Cerebellar nuclear complex (tissue), 1 donor: Measurements from ENCODE around the gene SUGCT.
"Not testable (repeated sequence)": the region's sequence is repeated elsewhere in the genome, so short reads cannot be mapped to it uniquely, and the experiment has no call there.

ENCODE experiments used
- DNase-seq, 2 experiments: peaks; one replicate each; lab custom pipeline; 2025; lab: John Stamatoyannopoulos, UW

Gene SUGCT

DNA sequence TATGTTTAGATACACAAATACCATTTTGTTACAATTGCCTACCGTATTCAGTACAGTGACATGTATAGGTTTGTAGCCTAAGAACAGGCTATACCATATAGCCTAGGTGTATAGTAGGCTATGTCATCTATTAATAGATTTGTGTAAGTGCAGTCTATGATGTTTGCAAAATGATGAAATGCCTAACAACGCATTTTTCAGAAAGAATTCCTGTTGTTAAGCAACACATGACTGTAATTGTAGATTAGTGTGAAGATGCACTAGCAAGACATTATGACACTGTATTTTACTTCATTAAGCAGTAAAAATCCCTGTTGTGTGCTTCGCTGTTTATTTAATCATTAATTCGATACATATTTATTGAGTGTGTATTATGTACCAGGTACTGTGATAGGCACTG is 446.0 kb downstream of the SUGCT start:
- no peak for DNase-seq

DNA sequence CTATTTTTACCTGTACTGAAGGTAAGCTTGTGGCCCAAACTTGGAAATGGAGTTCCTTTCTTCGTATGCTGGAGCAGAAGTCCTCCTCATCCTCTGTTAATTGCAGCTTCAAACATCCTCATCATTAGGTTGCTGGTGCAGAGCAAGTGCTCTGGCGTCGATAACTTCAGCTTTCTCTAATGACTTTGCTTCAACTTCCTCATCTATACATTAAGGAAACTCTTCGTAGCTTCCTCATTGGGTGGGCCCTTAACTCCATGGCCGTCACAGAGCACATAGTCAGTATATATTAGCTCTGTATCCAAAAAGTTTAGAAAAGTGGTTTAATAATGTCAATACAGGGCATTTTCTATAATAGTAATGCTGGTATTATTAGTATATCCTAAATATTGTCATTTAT is 447.7 kb downstream of the SUGCT start:
- no peak for DNase-seq

GRCh38 chr7:40583667-40584444 is 449.1 kb downstream of the SUGCT start:
- no peak for DNase-seq

GRCh38 chr7:40584667-40585433 is 450.0 kb downstream of the SUGCT start:
- DNase-seq = no peak

DNA sequence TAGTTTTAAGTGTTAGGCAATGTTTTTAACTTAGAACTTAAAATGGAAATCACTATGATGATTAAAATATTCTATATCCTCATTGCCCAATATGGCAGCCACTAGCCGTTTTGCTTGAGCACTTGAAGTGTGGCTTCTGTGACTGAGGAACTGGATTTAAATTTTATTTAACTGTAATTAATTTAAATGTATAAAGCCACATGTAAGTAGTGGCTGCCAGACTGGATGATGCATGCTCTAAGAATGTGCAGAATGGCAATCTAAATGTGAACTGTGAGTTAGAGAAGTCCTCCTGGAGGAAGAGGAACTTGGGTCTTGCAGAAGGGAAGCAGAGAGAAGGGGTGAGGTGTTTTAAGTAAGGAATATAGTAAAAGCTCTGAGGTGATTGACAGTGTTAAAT is 451.4 kb downstream of the SUGCT start:
- no peak for DNase-seq

DNA sequence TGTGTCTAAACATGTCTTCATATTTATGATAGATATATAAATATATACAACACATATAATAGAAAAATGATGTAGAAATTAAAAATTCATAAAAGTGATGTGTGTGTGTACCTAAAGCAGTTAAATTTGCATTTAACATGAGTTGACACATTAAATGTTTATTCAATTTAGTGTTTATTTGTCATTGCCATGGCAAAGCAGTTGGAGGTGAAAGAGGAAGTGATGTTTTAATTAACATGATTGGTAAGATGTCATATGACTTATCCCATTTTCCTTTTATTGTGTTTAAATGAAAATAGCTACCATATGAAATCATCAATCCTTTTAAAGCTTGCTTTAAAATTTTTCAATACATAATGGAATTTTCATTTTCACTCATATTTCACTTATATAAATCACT is 452.6 kb downstream of the SUGCT start:
- DNase-seq = no peak

- DNase-seq = no peak
Observed at GRCh38 chr7:40595129-40595528, 460.3 kb downstream of the SUGCT start.

GRCh38 chr7:40595832-40596231 is 461.0 kb downstream of the SUGCT start:
- DNase-seq = no peak

DNA sequence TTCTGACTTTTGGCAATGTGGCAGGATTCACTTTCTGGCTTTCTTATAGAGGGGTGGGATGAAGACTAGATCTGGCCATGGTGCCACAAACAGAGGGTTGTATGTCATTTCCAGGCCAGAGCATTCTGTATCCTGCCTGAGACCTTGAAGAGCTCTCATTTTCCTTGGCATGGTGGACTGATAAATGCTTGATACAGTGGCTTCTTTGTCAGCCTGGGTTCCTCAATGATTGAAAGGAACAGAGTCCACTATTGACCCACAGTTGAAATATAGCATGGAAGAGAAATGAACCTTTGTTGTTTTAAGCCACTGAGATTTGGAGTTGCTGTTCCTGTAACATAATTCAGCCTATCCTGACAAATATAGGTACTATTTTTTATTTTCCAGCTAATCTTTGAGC is 462.7 kb downstream of the SUGCT start:
- no peak for DNase-seq

- DNase-seq = no peak
Observed at GRCh38 chr7:40598915-40599314, 464.1 kb downstream of the SUGCT start.

GRCh38 chr7:40599836-40600235 is 465.0 kb downstream of the SUGCT start:
- no peak for DNase-seq

DNA sequence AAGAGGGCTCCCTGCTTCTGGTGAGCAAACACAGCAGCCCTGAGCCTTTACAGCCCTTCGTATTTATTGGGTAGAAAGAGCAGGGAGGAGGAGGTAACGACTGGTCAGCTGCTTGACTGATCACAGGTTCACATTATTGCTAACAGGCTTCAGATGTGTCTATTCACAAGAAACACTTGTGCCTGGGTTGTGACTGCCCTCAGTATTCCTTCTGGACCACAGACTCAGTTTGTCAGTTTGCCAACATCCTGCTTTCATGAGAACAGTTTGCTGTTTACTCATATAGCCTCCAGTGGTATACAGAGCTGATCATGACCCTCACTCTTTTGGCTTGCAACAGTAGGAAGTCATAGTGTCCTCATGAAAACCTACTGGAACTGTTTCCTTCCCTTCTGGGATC is 467.5 kb downstream of the SUGCT start:
- not testable (repeated sequence) for DNase-seq

DNA sequence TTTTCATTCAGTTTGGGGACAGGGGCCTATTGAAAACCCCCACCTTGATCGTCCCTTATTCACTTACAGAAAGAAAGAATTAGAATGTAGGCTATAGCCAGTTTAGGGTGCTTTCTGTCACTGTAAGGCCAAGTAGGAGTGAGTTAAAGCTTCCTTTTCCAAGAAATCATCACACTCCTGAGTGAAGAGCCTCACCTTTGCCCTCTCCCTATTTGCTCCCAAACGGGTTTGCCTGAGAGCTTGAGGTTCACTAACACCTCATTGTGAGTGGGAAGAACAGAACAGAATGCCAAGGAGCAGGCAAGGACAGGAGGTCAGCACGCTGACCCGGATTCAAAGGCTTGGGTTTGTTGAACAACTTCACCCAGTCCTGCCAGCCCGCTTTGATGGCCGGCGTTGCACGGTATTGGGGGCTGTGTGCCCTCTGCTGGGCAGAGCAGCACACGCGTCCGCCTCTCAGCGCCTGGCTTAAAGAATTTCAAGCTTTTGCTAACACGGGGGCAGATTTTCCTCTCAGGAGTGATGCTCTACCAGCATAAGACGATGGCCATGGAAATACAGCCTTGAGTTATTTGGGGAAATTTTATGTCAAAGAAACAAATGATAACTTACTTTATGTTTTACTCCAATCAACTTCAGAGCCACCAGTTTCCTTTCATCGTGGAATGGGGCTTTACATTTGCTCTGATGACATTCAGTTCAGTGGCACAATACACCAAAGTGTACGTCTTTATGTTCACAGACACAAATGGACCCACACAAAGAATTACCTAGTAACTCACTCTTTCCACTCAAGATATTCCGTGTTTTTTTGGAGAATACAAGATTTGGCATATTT is 470.0 kb downstream of the SUGCT start:
- DNase-seq = no peak

GRCh38 chr7:40608321-40609075 is 473.7 kb downstream of the SUGCT start:
- no peak for DNase-seq

- DNase-seq = no peak
Observed at GRCh38 chr7:40610461-40610860, 475.7 kb downstream of the SUGCT start.

DNA sequence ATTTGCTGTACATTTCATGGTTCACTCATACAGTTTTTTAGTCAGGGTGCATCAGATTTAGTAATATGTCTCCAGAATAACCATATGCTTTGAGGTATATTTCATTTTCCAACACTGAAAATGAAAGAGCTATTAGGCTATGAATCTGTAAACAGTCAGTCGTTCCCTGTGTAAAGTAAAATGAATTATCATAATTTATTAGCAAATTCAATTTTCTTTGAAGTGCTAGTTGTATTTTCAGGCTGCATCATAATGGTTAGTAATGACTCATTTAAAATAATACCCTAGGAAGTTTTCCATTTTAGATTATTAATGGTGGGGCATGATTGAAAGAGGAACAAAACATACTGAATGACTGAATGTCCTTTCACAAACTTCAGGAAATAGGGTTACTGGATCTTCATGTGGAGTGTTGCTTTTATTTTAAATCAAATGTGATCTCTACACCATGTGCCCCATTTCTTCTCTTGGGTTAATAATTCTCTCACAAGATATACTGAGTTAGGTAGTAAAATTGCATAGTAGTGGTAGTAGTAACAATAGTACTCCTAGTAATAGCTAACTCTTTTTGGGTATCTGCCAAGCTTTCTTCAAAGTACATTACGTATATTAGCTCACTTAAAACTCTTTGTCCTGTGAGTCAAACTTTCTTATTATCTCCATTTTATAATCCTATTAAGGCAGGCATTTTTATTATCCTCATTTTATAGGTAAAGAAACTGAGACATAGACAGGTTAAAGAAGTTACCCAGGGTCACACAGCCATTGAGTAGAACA is 476.5 kb downstream of the SUGCT start:
- no peak for DNase-seq

GRCh38 chr7:40612298-40612697 is 477.5 kb downstream of the SUGCT start:
- DNase-seq = no peak

DNA sequence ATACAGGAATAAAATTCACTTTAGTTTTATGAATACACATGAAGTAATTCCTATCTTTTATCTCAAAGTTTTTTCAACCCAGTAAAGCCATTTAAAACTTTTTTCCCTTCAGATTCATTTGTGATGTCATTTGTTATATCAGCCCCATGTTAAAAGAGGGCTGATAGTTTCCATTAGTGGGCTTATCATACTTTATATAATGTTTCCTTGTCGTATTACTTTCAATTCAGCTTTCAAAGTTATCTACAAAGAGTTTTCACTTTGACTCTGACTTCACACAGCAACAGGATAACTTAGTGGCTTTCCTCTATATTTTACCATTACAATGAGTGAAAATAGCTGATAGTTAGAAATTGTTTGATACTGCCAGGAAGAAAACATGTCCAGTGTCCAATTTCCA is 484.8 kb downstream of the SUGCT start:
- DNase-seq = no peak

DNA sequence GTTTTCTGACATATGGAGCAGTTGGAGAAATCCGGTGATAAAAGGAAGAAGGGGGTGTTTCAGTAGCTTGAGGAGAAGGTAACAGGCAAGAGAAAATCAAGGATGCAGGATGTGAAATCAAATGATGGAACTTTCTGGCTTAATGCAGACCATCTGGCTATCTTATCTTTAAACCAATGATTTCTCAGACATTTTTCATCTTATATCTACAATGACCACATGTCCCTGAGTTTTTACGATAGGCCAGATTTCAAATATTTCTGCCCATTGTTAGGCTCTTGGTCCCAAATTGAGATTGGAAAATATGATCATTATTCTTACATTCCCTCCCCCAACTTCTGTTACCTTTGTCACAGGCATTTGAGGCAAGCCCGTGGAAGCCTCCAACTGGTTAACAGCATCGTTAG is 486.8 kb downstream of the SUGCT start:
- no peak for DNase-seq

DNA sequence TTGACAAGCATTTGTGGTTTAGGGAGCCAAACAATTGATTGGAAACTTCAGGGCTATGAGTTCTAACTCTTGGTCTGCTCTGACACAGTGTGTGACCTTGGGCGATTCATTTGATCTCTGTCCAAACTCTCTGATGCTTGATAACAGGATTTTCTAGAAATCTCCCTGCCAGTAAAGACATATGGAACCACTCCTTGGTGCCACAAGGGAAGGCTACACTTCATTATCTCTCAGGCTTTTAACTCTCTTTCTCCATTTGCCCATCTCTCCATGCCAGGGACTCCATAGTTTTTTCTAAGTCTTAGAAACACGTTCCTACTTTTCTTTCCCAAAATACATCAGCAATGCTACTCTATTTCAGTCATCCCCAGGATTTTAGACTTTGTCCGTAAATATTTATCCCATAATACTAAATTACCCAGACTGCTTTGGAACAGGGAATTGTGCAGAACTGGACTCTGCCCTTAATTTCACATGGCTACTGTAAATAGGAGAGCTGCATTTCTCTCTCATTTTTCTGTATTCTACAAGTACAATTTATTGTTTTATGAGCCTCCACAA is 488.2 kb downstream of the SUGCT start:
- no peak for DNase-seq

GRCh38 chr7:40623863-40624262 is 489.1 kb downstream of the SUGCT start:
- no peak for DNase-seq
